SU-DHL-6 (cell line): ENCODE measurements around the gene PLAC8.

Source experiments
- CTCF ChIP-seq: fragments of 200-600 bp; sonication (generic); IDR thresholded peaks from one replicate; pipeline ENCODE4 v1.5.1; 2017; ENCODE audit warnings: antibody characterized with exemption, mild to moderate bottlenecking, low read length, moderate library complexity; ENCODE audit not compliant: insufficient read depth, poor library complexity, severe bottlenecking
- EZH2phosphoT487 ChIP-seq: fragments of 200-600 bp; sonication (generic), shearing (Covaris generic); conservative IDR thresholded peaks from 2 replicates; pipeline ENCODE4 v1.6.1; 2018; ENCODE audit warnings: mild to moderate bottlenecking, antibody characterized with exemption, low read length, moderate library complexity, mixed read lengths

GRCh38 chr4:83124111-83124780, 9.7 kb upstream of the PLAC8 start:
- TF ChIP-seq CTCF (no peak), EZH2phosphoT487 (no peak)
